Erythroblast (primary cell): ENCODE data around the gene AMER2.

Experiments used
- DNase-seq, 2 experiments: peaks; one replicate each; lab custom pipeline; 2025; lab: John Stamatoyannopoulos, UW
- GATA1 ChIP-seq: IDR thresholded peaks from 2 replicates; pipeline ENCODE4 v1.6.1; 2011; ENCODE audit warnings: low read depth, mild to moderate bottlenecking, control low read depth, low read length, moderate library complexity
- POLR2A ChIP-seq: IDR thresholded peaks from 2 replicates; pipeline ENCODE4 v1.6.1; 2011; ENCODE audit warnings: mild to moderate bottlenecking, low read length

The AMER2 gene

GRCh38 chr13:25117312-25117711, 54.8 kb downstream of the AMER2 start:
- TF ChIP-seq GATA1 (no peak), POLR2A (no peak)
- no peak for DNase-seq

- TF ChIP-seq GATA1 (no peak), POLR2A (no peak)
- DNase-seq = no peak
Observed at GRCh38 chr13:25116044-25116443, 56.0 kb downstream of the AMER2 start.

- DNase-seq = peak; percentile 72 to 84
- TF ChIP-seq GATA1 (no peak), POLR2A (no peak)
Observed at GRCh38 chr13:25114220-25114619, 57.9 kb downstream of the AMER2 start.

- DNase-seq = no peak
- no peak for TF ChIP-seq GATA1
- TF ChIP-seq POLR2A = no peak
Observed at GRCh38 chr13:25112695-25113255, 59.3 kb downstream of the AMER2 start.
